Subcutaneous adipose tissue (tissue), 4 donors: Measurements from ENCODE around the gene ATG16L1. TPM values are rescaled to one million over a fixed set of nuclear protein-coding genes. Genes with fewer than 3 reads are reported as not detected.
A peak's percentile ranks its signal among the peaks of the same experiment; 100 is the strongest.

Experiments used
- small RNA-seq: library from RNA; depleted of rRNA; stranded (forward); fragments of <200 nt; gene quantifications from one replicate; pipeline ENCODE3, GENCODE V24; 2016
- total RNA-seq, 4 donors: library from RNA; depleted of rRNA; stranded (reverse); fragments of >200 nt; gene quantifications; one replicate each; pipeline ENCODE4 v1.1.0, GENCODE V29; 2016
- TF ChIP-seq, protein P1 (sequence below): fragments of 450-650 bp; IDR thresholded peaks from one replicate; pipeline ENCODE4 v1.5.1; 2016; ENCODE audit warnings: low read depth, mild to moderate bottlenecking, control low read depth, antibody characterized with exemption, moderate library complexity

Gene ATG16L1
- total RNA-seq, 4 donors from 2014 or later, result 16.1 to 31.8 (median 19.7) TPM

DNA sequence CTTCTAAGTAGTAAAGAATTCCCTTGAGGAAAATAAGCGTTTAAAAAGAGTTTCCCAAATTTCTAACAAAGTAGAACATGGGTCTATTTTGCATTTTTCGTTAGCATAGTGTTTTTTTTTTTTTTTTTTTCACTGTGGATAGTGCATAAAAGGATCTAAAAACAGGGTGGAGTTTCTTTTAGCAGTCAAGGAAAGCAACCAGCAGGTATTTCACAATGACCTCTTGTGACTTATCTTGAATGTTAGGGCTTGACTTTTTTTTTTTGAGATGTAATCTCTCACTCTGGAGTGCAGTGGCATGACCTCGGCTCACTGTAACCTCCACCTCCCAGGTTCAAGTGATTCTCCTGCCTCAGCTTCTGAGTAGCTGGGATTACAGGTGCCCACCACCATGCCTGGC is 88.0 kb downstream of the ATG16L1 start:
- TF ChIP-seq, protein P1, sequence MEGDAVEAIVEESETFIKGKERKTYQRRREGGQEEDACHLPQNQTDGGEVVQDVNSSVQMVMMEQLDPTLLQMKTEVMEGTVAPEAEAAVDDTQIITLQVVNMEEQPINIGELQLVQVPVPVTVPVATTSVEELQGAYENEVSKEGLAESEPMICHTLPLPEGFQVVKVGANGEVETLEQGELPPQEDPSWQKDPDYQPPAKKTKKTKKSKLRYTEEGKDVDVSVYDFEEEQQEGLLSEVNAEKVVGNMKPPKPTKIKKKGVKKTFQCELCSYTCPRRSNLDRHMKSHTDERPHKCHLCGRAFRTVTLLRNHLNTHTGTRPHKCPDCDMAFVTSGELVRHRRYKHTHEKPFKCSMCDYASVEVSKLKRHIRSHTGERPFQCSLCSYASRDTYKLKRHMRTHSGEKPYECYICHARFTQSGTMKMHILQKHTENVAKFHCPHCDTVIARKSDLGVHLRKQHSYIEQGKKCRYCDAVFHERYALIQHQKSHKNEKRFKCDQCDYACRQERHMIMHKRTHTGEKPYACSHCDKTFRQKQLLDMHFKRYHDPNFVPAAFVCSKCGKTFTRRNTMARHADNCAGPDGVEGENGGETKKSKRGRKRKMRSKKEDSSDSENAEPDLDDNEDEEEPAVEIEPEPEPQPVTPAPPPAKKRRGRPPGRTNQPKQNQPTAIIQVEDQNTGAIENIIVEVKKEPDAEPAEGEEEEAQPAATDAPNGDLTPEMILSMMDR, result no peak

GRCh38 chr2:233341296-233341695 is 89.8 kb downstream of the ATG16L1 start:
- TF ChIP-seq, protein P1, result no peak

DNA sequence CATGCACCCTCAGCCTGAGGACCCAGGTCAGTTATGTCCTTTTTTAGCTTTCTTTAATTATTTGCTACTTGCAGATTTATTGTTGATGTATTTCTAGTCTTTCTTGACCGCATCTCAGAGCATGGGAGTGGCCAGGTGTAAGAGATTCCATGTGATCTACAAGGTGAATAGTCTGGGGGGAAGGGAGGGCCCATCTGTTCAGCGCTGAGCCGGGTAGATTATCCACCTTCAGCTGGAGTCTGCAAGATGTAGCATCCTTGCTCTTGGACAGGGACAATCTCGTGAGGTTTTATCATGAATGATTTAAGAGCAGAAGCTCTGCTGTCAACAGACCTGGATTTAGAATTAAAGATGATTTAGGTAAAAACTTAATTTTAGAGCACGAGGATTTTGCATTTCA is 90.8 kb downstream of the ATG16L1 start:
- TF ChIP-seq, protein P1, result no peak

GRCh38 chr2:233343171-233343705 is 91.8 kb downstream of the ATG16L1 start:
- TF ChIP-seq, protein P1, result no peak

Small RNAs within 50 kb of the gene (small RNA-seq; reads per million reads assigned to genes)
- gene RN7SL32P (not detected), gene SCARNA5 (219 reads per million, percentile 98 among the genes with 10 or more reads in this experiment), gene SCARNA6 (27.1 reads per million, percentile 95 among the genes with 10 or more reads in this experiment)

Other genes with a start within 250 kb of the ATG16L1 start
- 1 to 10 TPM in 1 of 4 donors, under 1 TPM in 2, not detected in 1; 0.16 to 1.3 (median 0.17) TPM for gene NGEF, start 238.4 kb upstream of the ATG16L1 start, total RNA-seq
- gene NEU2, start 219.0 kb upstream of the ATG16L1 start, total RNA-seq, result not detected
- gene INPP5D, start 191.3 kb upstream of the ATG16L1 start, total RNA-seq, result 10 to 100 TPM; 26.6 to 40.6 (median 27.0) TPM
- not detected for gene SAG, start 56.1 kb downstream of the ATG16L1 start, total RNA-seq
- 10 to 100 TPM; 13.0 to 24.9 (median 17.8) TPM for gene DGKD, start 102.8 kb downstream of the ATG16L1 start, total RNA-seq